BLaER1 treated with 17β-estradiol and CSF1 and Interleukin-3, amounts not matched to agents 10 nM and 100 nM (cell line): ENCODE measurements around the gene SEMG2.

ENCODE experiments used
- H3K27ac ChIP-seq, 11 experiments: shearing (Covaris generic); formaldehyde crosslinking; 2 replicates each; pipeline ENCODE4 v1.8.1; 2022
- H3K27me3 ChIP-seq, 11 experiments: shearing (Covaris generic); formaldehyde crosslinking; 2 replicates each; pipeline ENCODE4 v1.8.1; 2022
- H3K36me3 ChIP-seq, 11 experiments: shearing (Covaris generic); formaldehyde crosslinking; 2 replicates each; pipeline ENCODE4 v1.8.1; 2022
- H3K4me1 ChIP-seq, 10 experiments: shearing (Covaris generic); formaldehyde crosslinking; 2 replicates each; pipeline ENCODE4 v1.8.1; 2022
- H3K4me2 ChIP-seq, 11 experiments: shearing (Covaris generic); formaldehyde crosslinking; 2 replicates each; pipeline ENCODE4 v1.8.1; 2022
- H3K4me3 ChIP-seq, 10 experiments: shearing (Covaris generic); formaldehyde crosslinking; 2 replicates each; pipeline ENCODE4 v1.8.1; 2022
- H3K9ac ChIP-seq, 11 experiments: shearing (Covaris generic); formaldehyde crosslinking; 2 replicates each; pipeline ENCODE4 v1.8.1; 2022
- H3K9me3 ChIP-seq, 11 experiments: shearing (Covaris generic); formaldehyde crosslinking; replicated peaks in 1 of 11; 2 replicates each; pipeline ENCODE4 v1.8.1; 2022
- H4K20me1 ChIP-seq, 11 experiments: shearing (Covaris generic); formaldehyde crosslinking; 2 replicates each; pipeline ENCODE4 v1.8.1; 2022
- Cebpa-rat ChIP-seq, 11 experiments: shearing (Covaris generic); IDR thresholded peaks; 2 replicates each; pipeline ENCODE4 v1.8.1; 2022

The SEMG2 gene

DNA sequence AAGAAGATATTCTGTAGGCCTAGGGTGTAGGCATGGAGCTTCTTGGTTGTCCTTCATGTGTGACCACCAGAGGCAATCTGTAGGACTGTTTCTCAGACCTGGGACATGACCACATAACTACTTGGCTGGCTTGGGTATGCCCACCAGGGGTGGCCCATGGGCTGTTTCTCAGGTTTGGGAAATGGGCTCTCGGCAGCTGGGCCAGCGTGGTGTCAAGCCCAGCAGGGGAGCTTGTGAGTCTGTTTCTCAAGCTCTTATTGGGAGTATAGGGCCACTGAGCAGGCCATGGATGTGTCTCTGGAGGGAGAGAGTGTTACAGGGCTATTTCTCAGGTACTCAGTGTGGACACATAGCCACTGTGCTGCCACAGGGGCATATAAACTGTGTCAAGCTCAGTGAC is 2.5 kb upstream of the SEMG2 start:
- Histone ChIP-seq H3K4me3 (no peak overlapping the region), H3K9me3 (no peaks in the 10 kb centered on the region), H3K4me2 (no peak overlapping the region), H3K9ac (no peak overlapping the region), H3K27ac (no peak overlapping the region), H3K27me3 (no peaks in the 10 kb centered on the region), H3K4me1 (no peaks in the 10 kb centered on the region), H4K20me1 (no peaks in the 10 kb centered on the region), H3K36me3 (no peaks in the 10 kb centered on the region)
- TF ChIP-seq Cebpa-rat (IDR thresholded peaks at IDR 0.05): no peak

DNA sequence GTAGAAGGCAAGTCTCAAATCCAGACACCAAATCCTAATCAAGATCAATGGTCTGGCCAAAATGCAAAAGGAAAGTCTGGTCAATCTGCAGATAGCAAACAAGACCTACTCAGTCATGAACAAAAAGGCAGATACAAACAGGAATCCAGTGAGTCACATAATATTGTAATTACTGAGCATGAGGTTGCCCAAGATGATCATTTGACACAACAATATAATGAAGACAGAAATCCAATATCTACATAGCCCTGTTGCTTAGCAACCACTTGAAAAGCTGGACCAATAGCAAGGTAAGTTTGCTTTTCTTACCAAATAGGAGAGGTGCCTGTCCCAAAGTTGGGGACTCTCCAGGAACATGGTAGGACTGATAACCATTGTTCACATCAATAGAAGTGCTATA is 2.0 kb downstream of the SEMG2 start:
- no peaks in the 10 kb centered on the region for H3K9me3 ChIP-seq
- no peak overlapping the region for H3K27ac ChIP-seq
- H3K4me1 ChIP-seq: no peaks in the 10 kb centered on the region
- TF ChIP-seq Cebpa-rat (IDR thresholded peaks at IDR 0.05): no peak
- H3K9ac ChIP-seq: no peak overlapping the region
- H3K4me2 ChIP-seq: no peak overlapping the region
- H3K27me3 ChIP-seq: no peaks in the 10 kb centered on the region
- no peaks in the 10 kb centered on the region for H3K36me3 ChIP-seq
- H4K20me1 ChIP-seq: no peaks in the 10 kb centered on the region
- no peak overlapping the region for H3K4me3 ChIP-seq

DNA sequence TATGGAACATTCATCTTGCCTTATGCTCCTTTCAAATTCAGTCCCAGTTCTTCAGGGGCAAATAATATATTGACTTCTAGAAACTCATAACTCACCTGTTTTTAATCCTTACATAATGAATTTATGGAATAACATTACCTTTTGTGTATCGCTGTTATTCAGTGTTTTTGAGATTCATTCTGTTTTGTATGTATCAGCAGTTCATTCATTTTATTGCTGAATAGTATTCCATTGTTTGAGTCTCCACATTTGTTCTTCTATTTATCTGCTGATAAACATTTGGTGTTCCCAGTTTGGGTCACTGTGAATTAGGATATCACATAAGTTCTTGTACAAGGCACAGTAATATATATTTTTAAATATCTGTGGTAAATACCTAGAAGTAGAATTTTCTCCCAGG is 5.1 kb downstream of the SEMG2 start:
- no peak overlapping the region for H3K9ac ChIP-seq
- no peak overlapping the region for H3K27ac ChIP-seq
- H3K4me1 ChIP-seq: no peaks in the 10 kb centered on the region
- no peaks in the 10 kb centered on the region for H3K27me3 ChIP-seq
- no peaks in the 10 kb centered on the region for H4K20me1 ChIP-seq
- H3K4me2 ChIP-seq: no peak overlapping the region
- no peaks in the 10 kb centered on the region for H3K9me3 ChIP-seq
- H3K4me3 ChIP-seq: no peak overlapping the region
- TF ChIP-seq Cebpa-rat (IDR thresholded peaks at IDR 0.05): no peak
- H3K36me3 ChIP-seq: no peaks in the 10 kb centered on the region

DNA sequence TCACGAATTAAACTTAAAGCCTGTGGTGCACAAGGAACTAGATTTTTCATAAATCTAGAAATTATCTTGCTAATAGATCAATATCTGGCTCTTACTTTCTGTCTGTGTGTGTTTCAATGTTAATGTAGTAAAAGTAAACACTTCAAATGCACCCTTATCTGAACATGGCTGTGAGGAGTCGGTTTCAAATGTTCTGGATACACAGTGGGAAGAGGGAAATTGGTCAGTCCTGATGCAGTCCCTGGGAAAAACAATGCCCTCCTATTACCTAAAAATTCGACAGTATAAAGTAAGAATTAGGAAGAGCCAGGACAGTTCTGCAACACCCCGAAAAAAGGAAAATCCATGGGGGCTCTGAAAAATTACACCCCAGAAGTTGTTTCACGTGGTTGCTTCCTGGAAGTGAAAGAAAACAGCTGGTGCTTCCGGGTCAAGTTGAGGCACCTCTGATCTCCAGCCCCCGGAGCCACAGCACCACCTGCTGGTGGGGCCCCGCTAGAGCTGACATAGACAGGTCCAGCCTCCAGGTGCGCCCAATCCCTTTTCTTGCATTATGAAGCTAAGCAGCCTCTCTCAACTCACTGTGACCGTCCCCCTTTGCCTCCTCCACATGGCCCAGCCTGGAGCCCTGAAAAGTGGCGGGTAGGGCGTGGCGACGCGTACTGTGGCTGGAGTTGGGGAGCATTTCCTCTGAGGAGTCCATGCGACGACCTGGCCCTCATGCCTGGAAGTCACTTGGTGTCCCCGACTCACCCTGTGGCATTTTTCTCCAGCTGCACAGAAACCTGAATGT is 8.3 kb downstream of the SEMG2 start:
- Histone ChIP-seq H3K9me3 (peaks cover 0 to 5% (median 4%) of the 10 kb centered on the region in 11 experiments; a peak in 14 of 22 replicates), H3K9ac (no peak overlapping the region), H3K36me3 (no peaks in the 10 kb centered on the region), H3K4me2 (no peak overlapping the region), H3K4me1 (0 out of 20 replicates have a peak, but pooled peaks cover 0 to 4% (median 0%) of the 10 kb centered on the region in 10 experiments), H3K27ac (no peak overlapping the region), H3K27me3 (no peaks in the 10 kb centered on the region), H4K20me1 (no peaks in the 10 kb centered on the region), H3K4me3 (no peak overlapping the region)
- no peak for TF ChIP-seq Cebpa-rat (IDR thresholded peaks at IDR 0.05)

DNA sequence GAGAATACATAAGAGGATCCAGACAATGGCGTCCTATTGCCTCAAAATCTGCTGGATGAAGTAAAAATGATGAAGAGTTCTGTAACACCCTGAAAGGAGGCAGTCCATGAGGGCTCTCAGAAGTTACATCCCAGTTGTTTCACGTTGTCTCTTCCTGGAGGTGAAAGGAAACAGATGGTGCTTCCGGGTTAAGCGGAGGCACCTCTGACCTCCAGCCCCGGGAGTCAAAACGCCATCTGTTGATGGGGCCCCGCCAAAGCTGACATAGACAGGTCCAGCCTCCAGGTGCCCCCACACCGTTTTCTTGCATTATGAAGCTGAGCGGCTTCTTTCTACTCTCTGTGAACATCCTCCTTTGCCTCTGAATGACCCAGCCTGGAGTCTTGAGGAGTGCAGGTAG is 9.5 kb downstream of the SEMG2 start:
- H3K27me3 ChIP-seq: no peaks in the 10 kb centered on the region
- no peak for TF ChIP-seq Cebpa-rat (IDR thresholded peaks at IDR 0.05)

DNA sequence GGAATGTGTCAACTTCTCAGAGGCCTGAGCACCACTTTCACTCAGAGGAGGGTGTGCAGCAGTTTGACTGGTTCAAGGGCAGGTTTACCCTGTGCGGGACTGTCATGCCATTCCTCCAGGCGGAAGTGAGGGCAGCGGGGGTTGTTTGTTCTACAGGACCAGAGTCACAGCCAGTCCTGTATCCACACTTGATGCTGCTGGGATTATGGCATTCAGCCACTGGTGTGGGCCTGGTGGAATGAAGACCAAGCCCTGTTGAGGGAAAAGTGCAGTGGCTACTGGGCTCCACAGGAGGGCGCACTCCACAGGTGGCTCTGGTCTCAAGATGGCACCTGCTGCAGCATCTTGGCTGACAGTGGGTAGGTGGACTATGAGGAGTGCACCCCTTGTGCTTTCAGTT is 14.8 kb downstream of the SEMG2 start:
- no peaks in the 10 kb centered on the region for H3K36me3 ChIP-seq
- no peak overlapping the region for H3K4me2 ChIP-seq
- H3K9me3 ChIP-seq: peaks cover 17 to 26% (median 23%) of the 10 kb centered on the region in 11 experiments
- no peak overlapping the region for H3K9ac ChIP-seq
- no peaks in the 10 kb centered on the region for H3K27me3 ChIP-seq
- 0 out of 20 replicates have a peak, but pooled peaks cover 0 to 4% (median 0%) of the 10 kb centered on the region in 10 experiments for H3K4me1 ChIP-seq
- H3K4me3 ChIP-seq: no peak overlapping the region
- no peak for TF ChIP-seq Cebpa-rat (IDR thresholded peaks at IDR 0.05)
- no peaks in the 10 kb centered on the region for H4K20me1 ChIP-seq
- no peak overlapping the region for H3K27ac ChIP-seq

More for the DNA sequence above, 9.5 kb downstream of the SEMG2 start:
- Histone ChIP-seq H3K4me2 (no peak overlapping the region), H3K9me3 (peaks cover 10 to 17% (median 16%) of the 10 kb centered on the region in 11 experiments), H3K4me3 (no peak overlapping the region), H4K20me1 (no peaks in the 10 kb centered on the region), H3K27ac (no peak overlapping the region), H3K36me3 (no peaks in the 10 kb centered on the region), H3K4me1 (0 out of 20 replicates have a peak, but pooled peaks cover 0 to 4% (median 0%) of the 10 kb centered on the region in 10 experiments), H3K9ac (no peak overlapping the region)

DNA sequence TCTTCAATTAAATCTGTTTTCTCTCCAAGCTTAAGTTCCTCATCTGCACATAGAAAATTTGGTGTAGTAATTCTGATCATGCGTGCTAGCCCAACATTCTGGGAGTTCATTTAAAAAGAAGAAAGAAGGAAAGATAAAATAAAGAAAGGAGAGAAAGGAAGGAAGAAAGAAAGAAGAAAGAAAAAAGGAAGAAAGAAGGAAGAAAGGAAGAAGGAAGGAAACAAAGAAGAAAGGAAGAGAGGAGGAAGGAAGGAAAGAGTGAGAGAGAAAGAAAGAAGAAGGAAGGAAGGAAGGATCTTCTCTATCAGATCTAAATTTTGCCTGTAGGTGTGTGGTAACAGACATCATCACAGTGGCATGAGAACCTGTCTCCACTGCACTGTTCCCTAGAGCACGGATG is 17.0 kb downstream of the SEMG2 start:
- Histone ChIP-seq H3K36me3 (no peaks in the 10 kb centered on the region), H3K27ac (no peak overlapping the region), H4K20me1 (no peaks in the 10 kb centered on the region), H3K9me3 (peaks cover 17 to 26% (median 23%) of the 10 kb centered on the region in 11 experiments), H3K4me1 (no peaks in the 10 kb centered on the region), H3K4me2 (no peak overlapping the region), H3K4me3 (no peak overlapping the region), H3K9ac (no peak overlapping the region), H3K27me3 (no peaks in the 10 kb centered on the region)
- TF ChIP-seq Cebpa-rat (IDR thresholded peaks at IDR 0.05): no peak

DNA sequence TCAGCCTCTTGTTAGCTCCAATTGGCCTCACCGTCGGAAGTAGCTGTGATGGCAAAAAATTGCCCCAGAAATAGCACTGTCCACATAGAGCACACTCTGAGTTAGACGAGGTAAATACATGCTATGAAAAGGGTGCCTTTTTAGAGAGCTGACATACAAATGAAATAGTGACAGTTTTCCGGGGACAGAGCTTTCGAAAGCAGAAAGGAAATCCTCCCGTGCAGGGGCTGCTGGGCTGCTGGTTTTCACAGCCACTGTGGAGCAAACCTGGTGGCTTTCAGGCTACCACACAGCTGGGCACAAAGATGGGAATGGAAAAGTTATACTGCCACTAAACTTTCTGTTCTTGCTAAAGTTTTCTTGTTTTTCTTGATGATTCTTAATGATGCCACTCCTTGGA is 24.9 kb downstream of the SEMG2 start:
- Histone ChIP-seq H3K27ac (no peak overlapping the region), H3K4me1 (no peaks in the 10 kb centered on the region), H3K27me3 (no peaks in the 10 kb centered on the region), H3K4me2 (no peak overlapping the region; a peak in 1 of 22 replicates), H3K36me3 (no peaks in the 10 kb centered on the region), H4K20me1 (no peaks in the 10 kb centered on the region), H3K9ac (no peak overlapping the region), H3K9me3 (no peaks in the 10 kb centered on the region), H3K4me3 (no peak overlapping the region)
- no peak for TF ChIP-seq Cebpa-rat (IDR thresholded peaks at IDR 0.05)

DNA sequence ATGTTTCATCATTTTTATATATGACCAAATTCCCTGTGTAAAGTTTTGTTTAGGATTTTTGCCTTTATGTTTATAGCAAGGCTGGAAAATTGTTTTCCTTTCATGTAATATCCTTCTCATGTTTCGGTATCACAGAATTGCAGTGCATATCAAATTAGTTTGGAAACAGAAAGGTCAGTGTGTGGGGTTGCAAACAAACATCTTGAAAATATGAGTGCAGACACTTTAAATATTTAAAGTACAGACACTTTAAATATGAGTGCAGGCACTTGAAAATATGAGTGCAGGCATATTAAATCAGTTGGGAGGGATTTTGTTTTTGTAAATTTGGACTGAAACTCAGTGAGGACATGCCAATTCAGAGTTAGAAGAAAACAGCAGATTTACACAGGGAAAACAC is 26.7 kb downstream of the SEMG2 start:
- H3K27me3 ChIP-seq: no peaks in the 10 kb centered on the region
- H3K9ac ChIP-seq: no peak overlapping the region
- peaks cover 0 to 8% (median 0%) of the 10 kb centered on the region in 10 experiments; a peak in 1 of 20 replicates for H3K4me1 ChIP-seq
- no peaks in the 10 kb centered on the region for H4K20me1 ChIP-seq
- no peak overlapping the region for H3K27ac ChIP-seq
- H3K4me3 ChIP-seq: no peak overlapping the region
- no peaks in the 10 kb centered on the region for H3K36me3 ChIP-seq
- TF ChIP-seq Cebpa-rat (IDR thresholded peaks at IDR 0.05): no peak
- H3K9me3 ChIP-seq: no peaks in the 10 kb centered on the region
- no peak overlapping the region for H3K4me2 ChIP-seq

DNA sequence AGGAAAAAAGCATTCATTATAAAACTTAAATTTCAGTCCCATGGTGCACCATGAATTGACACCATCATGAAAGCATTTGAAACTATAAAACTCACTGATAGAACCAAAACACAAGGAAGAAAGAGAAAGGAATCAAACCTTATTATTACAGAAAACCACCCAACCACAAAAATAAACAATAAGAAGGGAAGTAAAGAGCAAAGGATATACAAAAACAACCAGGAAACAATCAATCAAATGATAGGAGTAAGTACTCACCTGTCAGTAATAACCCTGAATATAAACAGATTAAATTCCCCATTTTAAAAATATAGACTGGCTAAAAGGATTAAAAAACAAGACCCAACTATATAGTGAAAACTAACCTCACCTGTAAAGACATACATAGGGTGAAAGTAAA is 27.4 kb downstream of the SEMG2 start:
- Histone ChIP-seq H3K4me3 (no peak overlapping the region), H3K4me1 (peaks cover 0 to 15% (median 0%) of the 10 kb centered on the region in 10 experiments; a peak in 7 of 20 replicates), H3K27ac (no peak overlapping the region), H3K4me2 (no peak overlapping the region), H4K20me1 (no peaks in the 10 kb centered on the region), H3K9me3 (no peaks in the 10 kb centered on the region), H3K27me3 (no peaks in the 10 kb centered on the region), H3K36me3 (no peaks in the 10 kb centered on the region), H3K9ac (no peak overlapping the region)
- TF ChIP-seq Cebpa-rat (IDR thresholded peaks at IDR 0.05): no peak
